Right renal cortex interstitium (tissue), 3 donors: Measurements from ENCODE around the gene SMYD2. TPM values are rescaled to one million over a fixed set of nuclear protein-coding genes. Genes with fewer than 3 reads are reported as not detected.

Source experiments
- DNase-seq, 3 donors: peaks; one replicate each; pipeline ENCODE4 v3.0.0-alpha.2; 2013; ENCODE audit warnings: low read depth in 3 of 3, low spot score in 2 of 3
- polyA plus RNA-seq, 3 donors: library from polyadenylated mRNA; unstranded; fragments of 120-200 nt; gene quantifications; one replicate each; pipeline ENCODE4 v1.2.1, GENCODE V29; 2013; ENCODE audit not compliant: insufficient read length in 3 of 3

The SMYD2 gene
- 10 to 100 TPM; 42.3 to 46.5 (median 44.3) TPM for polyA plus RNA-seq

- peak in 1 of 3 donors; percentile 46 for DNase-seq
Measured at GRCh38 chr1:214281021-214281719, at the start of gene SMYD2. SMYD2 (plus strand) TSS chr1:214281159; CDS start chr1:214281255, 96 bp downstream.

DNA sequence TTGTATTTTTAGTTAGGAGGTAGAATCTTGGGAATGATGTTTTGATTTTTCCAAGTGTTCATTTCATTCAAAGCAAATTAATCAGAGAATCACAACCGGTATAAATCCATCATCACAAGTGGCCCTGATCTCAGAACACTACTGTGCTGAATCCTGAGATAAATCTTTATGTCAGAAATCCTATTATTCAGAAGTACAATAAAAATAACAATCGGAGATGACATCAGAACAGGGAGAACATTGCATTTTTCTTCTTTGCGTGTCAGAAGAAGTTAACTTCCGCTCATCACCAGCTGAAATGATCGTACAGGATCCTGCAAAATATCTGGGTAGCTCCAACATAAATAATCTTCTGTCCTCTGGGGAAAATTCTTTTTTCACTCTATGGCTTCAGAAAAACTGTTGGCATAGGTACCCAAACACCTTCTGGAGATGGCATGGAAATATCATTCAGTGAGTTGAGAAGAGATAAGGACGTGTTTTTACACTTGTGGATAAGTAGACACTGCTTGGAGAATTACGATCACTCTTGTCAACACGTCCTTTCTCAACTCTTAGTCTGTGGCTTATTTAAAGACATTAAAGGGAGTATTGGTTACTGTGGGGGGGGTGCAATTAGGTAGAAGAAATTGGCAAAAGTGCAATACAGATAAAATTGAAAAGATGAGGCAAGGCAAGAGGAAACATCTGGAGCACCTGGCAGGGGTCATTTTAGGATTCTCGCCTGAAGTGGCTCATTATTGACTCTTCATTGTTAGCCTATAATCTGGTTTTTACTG is 46.9 kb upstream of the SMYD2 start:
- DNase-seq: no peak

DNA sequence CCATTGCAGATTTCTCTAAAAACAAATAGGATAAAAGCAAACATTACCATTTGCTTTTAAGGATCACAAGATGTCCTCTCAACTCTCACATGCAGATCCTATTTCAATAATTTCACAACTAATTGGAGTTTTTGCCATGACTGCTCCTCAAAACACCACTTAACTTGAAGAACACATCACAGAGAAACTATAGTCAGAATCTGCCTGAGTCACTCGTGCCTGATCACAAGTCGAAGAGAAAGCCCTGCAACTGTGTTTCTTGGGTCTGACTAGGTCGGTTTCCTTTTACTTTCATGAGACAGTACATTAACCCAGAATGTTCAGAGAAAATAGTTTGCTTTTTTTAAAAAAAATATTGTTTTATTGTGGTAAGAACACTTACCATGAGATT is 46.3 kb upstream of the SMYD2 start:
- no peak for DNase-seq

- DNase-seq: no peak
Measured at GRCh38 chr1:214236477-214236876, 44.5 kb upstream of the SMYD2 start.

- no peak for DNase-seq
Measured at GRCh38 chr1:214241060-214241459, 39.9 kb upstream of the SMYD2 start.

DNA sequence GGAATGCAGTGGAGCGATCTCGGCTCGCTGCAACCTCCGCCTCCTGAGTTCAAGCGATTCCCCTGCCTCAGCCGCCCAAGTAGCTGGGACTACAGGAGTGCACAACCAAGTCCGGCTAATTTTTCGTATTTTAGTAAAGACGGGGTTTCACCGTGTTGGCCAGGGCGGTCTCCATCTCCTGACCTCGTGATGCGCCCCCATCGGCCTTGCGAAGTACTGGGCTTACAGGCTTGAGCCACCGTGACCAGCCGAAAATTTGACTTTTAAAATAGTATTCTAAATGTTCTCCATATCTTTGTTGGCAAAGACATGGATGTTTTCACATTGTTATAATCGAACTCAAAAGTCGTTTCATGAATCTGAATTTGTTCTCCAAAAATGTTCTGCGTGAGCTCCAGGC is 36.7 kb upstream of the SMYD2 start:
- DNase-seq: no peak

DNA sequence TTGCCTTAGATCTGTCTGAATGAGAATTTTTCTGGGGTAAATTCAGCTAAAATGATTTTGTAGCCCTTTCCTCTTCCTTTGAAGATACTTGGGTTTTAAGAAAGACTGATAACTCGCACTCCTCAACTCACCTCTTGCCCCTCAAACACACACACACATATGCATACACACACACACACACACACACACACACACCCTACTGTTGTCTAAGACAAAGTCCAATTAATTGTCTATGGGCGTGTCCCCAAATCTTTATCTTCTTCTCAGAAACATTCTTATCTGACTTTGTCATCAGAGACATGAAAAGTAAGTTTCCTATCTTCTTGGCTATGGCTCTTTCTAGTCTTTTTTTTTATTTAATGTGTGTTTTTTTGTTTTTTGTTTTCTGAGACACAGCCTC is 36.1 kb upstream of the SMYD2 start:
- no peak for DNase-seq

- DNase-seq: no peak
Measured at GRCh38 chr1:214247501-214248041, 33.4 kb upstream of the SMYD2 start.

DNA sequence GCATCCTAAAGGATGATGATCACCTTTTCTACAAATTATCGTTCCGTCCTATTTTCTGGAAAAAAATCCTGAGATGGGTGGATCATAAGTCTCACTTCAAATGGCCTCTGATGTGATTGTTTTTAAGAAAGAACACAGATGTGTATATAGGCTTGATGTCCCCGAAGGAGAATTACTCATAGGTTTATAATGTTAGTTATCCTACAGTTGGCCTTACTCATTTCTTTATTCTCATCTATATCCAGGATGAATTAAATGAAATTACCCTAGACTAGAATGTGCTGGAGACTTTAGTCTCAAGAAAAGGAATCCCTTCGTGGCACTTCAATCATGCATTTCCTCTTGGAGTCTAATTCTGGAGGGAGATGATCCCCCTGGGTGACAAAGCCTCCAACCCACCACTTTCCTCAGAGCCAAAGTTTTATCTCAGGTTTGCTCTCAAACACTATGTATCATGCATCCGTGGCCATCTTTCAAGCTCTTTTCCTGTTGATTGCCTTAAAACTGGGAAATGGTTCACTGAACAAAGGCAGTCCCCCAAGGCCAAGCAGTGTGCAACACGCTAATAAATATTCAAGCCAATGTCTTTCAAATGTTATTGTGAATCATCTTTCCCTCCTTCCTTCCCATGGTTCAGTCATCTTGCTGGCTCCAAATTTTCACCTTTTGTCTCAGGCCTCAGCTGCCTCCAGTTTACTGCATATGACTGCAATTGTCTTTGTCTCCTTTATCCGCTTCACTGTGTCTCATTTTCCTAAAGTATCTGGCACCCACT is 32.5 kb upstream of the SMYD2 start:
- DNase-seq: no peak

DNA sequence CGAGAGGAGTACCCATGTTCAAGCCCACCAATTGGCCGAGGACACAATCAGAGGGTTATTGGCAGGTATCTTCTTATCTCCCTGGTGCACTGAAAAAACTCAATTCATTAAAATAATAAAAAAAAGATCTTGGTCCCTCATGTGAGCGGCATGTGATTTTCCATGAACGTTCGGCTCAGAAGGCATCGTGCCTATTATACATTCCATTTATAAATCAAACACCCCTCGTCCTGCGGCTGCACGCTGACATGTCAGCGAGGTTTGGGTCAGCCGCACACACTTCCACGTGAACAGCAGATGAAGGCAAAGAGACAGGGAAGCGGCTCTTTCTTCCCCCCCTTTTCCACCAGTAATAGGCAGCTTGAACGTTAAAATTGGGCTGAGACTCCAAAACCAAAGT is 31.3 kb upstream of the SMYD2 start:
- no peak for DNase-seq

DNA sequence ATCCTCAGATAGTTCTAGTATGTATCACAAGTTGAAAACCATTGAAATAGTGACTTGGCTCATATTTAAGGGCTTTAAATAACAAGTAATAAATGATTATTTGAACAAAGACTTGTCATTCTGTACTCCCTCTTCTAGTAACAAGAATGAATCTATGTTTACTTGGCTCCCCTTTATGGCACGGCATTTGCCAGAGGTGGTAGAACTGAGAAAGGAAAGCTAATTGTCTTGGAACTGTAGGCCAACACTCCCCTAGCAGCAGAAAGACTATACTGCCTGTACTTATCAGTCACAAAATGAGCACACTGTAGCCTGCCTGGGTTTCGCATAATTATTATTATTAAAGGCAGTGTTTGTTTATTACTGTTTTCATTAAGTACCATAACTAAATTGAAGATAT is 29.6 kb upstream of the SMYD2 start:
- no peak for DNase-seq

DNA sequence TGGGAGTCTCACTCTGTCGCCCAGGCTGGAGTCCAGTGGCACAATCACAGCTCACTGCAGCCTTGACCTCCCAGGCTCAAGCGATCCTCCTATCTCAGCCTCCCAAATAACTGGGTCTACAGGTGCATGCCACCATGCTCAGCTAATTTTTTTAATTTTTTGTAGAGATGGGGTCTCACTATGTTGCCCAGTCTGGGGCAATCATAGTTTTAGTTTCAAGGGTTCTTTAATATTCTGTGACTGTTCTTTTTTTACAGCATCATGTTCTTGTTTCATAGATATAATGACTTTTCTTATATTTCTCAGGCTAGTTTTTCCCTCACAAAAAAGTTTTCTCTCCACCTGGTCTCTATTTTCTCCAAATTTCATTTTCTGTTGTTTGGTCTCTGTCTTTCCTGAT is 25.4 kb upstream of the SMYD2 start:
- DNase-seq: no peak

GRCh38 chr1:214259353-214259977 is 21.5 kb upstream of the SMYD2 start:
- no peak for DNase-seq

GRCh38 chr1:214260561-214261205 is 20.3 kb upstream of the SMYD2 start:
- no peak for DNase-seq

DNA sequence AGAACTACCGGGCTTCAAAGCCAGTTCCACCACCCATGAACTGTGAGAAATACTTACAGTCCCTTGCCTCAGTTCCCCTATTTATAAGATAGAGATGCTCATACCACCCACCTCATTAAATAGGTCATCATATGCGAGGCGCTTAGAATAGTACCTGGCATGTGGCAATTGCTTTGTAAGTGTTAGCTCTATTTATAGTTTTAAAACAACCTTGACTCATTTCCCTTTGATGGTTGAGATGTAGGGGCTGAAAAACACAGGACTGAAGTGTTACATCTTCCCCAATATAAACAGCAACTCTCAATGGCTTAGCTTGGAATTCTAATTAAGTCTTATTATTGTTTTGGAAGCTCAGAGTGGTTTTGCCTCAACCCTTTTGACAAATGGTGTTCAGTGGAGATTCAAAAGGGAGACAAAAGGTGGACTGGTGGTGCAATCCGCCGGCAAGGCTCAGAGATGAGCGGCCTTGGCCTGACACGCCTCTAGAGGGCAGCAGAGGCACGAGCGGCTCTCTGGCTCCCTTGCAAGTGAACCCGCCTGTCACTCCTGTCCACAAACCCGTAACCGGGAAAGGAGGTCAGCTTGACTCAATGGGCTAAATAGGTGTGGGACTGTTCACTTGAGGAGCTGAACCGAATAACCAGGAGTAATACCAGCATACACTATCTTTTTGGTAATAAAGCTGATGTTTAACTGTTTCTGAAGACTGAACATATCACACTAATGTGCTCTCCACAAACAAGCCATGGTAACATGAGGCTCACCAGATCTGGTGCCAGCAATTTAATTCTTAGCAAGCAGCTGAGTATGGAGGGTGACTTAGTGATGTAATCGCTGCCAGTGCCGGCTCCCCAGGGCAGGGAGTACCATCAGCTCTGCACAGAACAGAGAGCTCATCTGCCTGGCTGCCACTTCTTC is 19.5 kb upstream of the SMYD2 start:
- DNase-seq: peak in 2 of 3 donors; percentile 52 to 53

- no peak for DNase-seq
Measured at GRCh38 chr1:214264196-214264595, 16.8 kb upstream of the SMYD2 start.

DNA sequence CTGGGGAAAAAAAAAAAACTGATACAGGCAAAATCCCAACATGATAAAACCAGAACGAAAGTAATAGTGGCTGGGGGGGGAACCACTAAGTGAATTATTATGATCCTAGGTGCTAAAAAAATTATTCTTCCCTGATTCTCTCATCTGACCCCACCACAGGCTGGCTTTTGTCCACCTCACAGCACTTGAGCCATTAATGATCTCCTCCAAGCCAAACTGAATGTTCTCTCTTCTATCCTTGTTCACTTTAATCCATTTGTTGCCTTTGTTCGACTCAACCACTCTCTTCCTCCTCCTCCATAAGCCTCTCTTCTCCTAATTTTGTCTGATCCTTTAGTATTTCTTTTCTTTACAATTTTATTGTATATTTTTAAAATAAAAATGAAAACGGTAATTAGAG is 16.0 kb upstream of the SMYD2 start:
- DNase-seq: no peak

DNA sequence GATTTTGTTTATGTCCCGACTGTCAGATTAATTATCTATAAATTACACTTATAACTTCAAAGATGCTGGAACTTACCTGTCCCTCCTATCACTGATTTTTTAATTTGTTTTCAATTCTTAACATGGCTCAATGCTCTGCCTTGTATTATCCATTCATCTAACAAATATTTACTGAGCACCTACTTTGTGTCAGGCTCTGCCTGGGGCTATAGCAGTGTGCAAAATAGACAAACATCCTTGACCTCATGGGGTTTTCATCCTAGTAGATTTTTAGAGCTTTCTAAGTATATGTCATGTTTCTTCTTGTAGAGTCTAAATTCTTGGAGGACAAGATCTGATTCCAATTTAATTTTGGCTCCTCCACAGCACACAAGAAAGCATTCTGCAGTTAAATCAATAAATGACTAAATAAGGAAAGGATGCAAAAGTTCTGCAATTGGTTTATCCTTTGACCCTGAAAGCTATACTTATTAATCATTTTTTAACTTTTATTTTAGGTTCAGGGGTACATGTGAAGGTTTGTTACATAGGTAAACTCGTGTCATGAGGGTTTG is 10.8 kb upstream of the SMYD2 start:
- DNase-seq: no peak
